Globus pallidus (tissue), 1 donor: ENCODE results near the gene GRM5.
A peak's percentile ranks its signal among the peaks of the same experiment; 100 is the strongest.

Source experiments
- DNase-seq: peaks from one replicate; pipeline ENCODE4 v3.0.0-alpha.2; 2015; ENCODE audit warnings: low spot score

GRM5 gene

DNA sequence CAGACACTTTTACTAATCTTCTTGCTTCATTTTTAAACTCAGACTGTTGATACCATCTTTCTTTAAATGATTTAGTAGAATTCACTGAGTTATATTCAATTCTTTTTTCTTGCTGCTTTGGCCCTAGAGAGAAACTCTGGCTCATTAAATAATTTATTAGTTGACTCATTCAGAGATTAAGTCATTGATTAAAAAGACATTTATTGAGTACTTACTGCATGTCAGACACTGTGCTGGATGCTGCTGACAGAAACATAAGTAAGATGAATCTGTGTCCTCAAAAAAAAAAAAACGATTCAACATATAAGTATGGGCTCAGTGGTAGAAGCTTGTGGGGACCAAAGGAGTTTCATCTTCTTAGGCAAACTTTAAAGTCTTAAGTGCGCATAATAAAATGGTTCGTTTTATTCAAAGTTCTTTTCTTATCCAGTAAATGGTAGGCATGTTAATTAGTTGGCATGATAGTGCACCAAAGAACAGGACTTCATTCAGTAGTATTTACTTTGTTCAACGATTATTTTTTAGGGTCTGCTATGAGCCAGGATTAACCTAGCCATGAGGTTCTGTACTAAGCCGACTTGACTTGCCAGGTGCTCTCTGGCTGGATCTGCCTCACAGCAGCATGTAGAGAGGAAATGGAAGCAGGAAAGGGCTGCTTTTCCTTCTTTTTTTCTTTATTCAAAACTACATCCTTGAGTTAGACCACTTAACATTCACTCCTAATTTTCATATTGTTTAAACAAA is 447.3 kb downstream of the GRM5 start:
- DNase-seq = no peak

DNA sequence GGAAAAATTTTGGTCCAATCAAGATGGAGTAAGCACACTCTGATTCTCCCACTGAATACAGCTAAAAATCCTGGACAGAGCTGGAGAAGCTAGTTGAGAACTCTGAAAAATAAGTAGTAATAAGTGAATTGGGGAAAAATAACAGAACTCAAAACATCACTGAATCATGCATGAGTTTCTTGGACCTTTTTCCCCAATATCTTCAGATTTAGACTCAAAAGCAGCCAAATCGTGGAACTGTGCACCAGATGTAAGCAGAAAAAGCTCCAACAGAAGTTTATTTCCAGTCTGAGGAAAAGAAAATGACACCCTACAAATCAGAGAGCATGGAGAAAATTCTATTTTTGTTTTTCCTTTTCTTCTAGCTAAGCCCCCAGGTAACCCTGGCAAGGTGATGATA is 448.6 kb downstream of the GRM5 start:
- DNase-seq = no peak

DNA sequence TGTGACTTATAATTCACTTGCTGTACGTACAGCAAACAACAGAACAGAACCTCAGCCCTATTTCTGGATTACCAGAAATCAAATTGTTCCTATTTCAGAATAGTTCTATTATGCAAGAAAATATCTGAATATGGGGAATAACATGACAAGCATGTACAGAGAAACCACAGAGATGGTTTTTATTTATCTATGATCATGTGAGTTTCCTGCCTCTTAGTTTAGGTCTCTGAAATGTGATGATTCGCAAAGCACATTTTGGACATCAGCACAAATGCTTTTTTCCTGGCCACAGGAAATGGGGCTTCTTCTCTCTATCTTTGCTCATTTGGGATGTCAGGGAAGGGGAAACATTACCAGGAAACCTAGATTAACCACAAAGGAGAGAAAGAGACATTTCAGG is 461.5 kb downstream of the GRM5 start:
- no peak for DNase-seq

DNA sequence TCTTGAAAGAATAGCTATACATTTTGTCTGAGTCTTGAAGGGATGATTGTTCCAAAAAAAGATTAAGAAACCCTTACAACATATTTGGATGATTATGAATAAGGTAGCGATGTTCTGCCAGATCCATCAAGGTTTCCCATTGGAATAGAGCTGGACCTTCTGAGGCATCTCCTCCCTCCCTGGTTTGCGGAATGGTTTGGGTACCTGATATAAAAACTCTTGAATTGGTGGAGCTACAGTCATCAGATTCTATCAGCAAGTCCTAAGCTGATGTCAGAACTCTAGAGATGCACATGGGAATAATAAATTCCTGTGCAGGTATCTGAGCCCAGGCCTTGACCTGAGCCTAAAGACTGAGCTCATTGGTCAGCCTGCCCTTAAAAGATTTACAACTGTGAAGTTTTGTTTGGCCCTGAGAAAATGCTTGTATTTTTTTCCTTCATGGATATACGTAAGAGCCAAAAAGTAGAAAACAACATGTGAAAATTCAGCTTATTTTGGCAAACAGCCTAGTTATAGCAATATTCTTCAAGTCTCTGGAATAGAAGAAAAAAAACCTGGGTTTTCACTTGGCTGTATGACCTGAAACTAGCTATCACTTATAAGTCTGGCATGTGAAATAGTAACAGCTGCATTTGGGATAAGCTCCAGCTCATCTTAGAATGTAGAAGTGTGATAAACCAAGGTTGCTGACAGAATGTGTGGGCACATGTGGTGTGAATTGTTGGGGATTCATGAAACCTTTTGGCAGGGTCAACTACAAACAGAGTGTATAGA is 462.5 kb downstream of the GRM5 start:
- no peak for DNase-seq

DNA sequence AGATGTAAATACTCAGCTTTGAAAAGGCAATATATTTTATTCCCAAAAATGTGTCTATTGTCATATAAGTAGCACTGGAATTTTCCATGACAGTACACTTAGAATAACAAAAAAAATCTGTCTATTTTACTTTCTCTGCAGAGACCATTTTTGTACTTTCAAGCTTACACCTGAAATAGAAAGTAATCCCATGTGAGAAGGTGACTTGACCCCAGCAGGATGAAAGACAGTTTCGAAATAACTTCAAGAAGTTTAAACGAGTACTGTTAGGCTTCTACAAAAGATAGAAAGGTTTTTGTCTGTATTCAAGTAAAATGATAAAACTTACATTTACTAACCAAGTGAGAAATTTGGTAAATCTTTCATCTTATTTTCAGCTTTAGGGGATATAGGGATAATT is 468.4 kb downstream of the GRM5 start:
- no peak for DNase-seq

DNA sequence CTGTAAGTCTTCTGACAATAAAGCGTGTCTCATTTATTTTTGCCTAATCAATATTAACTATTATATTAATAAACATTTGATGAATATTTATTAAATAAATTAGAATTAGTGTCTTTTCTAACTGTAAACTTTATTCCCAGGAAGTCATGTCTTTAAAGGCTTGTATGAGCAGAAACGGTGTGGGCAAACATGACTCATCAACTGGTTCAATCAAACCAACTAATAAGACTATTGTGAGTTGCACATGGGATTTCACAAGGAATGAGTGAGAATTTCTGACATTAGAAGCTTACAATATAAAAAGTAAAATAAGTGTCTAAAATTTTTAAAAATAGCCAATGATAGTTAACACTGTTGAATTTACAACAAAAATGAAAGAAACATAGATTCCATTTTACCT is 469.0 kb downstream of the GRM5 start:
- DNase-seq = no peak

DNA sequence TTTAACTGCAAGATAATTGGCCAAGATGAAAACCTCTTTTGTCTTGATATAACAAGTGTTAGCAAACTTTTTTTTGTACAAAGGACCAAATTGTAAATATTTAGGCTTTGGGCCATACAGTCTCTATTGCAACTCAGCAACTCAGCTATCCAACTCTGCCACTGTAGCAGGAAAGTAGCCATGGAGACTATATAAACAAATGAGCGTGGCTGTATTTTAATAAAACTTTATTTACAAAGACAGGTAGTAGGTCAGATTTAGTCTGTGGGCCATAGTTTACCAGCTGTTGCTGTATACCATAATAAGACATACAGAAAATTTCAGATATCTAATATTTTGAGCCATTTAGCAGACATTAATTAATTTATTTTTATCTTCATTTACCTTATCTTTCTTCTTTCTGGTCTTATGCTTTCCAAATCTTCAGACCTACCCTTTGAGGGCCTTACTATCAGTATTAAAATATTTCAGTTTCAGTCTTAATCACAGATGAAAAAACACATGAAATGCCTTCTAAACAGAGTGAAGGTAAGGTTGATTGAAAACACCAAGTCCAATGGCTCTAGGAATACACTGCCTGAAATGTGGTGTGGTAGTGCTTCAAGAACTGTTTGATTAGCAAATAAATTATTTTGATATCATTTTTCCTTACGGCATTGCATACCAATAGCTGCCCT is 471.4 kb downstream of the GRM5 start:
- no peak for DNase-seq

DNA sequence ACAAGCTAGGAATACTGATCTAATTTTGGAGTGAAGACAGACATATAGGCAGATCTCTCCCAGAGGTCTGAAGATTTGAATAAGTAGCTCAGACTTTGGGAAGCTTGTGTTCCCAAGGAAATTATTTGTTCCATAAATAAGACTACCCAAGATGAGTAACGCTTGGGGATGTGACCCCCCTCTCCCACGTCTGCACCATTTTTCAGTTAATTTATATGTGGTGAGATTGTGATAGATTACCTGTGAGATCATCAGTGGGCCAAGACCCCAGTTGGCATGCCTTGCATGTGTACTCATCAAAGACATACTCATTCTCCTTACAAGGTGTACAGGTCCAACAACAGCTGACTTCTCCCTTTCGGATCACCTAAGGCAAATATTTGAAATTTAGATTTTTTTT is 475.4 kb downstream of the GRM5 start:
- DNase-seq = no peak

DNA sequence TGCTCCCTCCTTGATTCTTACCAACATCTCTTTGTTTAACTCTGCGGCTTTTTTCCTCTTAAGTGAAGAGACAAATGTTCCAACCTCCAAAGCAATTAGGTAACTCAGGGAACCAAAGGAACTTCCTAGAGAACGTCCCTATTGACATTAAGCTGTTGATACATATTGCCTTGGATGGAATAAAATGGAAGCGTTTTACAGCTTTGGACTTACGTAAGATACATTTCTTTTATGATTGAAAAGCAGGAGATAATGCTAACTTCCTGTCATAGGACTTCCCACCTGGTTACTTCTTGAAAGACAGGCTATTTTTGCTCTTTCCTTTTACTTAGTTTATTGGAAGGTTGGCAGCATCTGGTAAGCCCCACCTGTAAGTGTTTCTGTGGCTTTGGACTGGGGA is 482.5 kb downstream of the GRM5 start:
- no peak for DNase-seq

DNA sequence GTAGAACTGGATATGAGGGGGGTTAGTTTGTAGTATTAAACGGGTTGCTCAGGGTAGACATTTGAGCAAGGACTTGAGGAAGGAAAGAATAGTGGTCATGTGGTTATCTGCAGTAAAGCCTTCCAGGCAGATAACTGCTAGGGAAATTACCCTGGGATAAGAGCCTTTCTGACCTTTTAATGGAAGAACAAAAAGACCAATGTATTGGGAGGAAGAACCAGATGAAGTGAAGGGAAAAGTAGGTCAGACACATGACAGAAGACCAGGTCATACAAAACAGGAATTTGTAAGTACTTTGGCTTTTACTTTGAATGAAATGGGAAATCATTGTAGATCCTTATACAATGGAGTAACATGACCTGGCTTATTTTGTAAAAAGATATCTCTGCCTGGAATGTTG is 486.3 kb downstream of the GRM5 start:
- no peak for DNase-seq

DNA sequence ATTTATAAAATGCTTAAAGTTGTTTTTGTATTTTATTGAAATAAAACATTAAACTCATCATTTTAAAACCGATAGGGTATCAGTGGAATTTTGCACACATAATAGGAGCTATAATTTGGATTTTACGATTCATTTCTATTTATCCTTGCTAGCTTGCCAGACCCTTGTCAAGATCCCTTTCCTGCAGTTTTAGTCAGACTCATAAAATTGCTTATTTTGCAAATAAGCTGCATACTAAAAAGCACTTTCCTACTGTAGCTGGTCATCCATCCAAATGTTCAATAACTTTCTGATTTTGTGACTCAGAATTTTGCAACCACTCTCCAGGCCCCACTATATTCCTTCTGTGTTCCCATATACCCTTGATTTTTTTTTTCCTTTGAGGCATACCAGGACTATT is 489.0 kb downstream of the GRM5 start:
- DNase-seq = no peak

DNA sequence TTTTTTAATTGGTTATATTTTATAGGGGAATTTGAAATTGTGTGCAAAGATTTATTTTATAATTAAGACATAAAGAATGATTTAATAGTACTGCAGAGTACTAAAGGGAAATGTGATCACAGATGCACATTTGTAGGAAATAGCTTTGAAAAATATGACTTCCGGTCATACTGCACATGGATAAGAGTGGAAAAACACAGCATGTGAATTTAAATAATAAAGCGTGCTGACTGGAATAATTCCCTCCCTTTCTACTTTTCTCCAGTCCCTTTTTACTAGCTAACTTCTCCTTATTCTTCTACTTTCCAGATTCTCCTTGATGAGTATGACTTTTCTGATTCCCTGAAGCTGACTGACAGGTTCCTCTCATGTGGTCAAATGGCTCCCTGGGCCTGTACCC is 489.9 kb downstream of the GRM5 start:
- no peak for DNase-seq

DNA sequence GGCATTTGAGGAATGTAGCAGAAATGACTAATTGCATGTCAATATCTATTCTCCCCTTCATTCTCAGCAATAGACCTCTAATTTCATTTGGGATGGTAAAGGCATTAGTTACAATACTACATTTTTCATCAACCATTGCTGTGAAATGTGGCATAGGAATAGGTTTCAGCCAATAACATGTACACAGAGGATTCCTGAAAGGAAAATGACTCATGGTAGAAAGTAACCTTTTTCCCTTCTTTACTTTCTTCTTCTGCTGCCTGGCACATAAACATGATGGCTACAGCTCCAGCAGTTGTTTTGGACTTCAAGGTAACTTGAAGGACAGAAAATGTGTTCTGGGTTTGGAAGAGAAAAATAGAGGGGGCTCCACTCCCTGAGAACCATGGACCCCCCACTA is 496.4 kb downstream of the GRM5 start:
- DNase-seq = no peak

DNA sequence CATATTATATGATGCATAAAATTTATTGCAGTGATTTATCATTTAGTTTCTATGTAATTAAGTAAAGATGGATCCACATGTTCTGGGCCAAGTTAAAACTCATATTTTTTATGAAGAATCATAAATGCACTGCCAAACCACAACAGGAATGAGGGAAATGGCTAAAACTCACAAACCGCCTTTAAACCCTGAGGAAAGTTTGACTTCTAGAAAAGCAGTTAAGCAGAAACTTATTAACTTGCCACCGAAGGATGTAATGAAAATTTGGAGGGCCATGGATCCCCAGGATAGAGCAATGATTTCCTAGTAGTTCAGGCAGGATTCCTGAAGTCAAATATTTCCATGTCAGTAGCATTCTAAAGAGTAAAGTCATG is 510.0 kb downstream of the GRM5 start:
- no peak for DNase-seq

DNA sequence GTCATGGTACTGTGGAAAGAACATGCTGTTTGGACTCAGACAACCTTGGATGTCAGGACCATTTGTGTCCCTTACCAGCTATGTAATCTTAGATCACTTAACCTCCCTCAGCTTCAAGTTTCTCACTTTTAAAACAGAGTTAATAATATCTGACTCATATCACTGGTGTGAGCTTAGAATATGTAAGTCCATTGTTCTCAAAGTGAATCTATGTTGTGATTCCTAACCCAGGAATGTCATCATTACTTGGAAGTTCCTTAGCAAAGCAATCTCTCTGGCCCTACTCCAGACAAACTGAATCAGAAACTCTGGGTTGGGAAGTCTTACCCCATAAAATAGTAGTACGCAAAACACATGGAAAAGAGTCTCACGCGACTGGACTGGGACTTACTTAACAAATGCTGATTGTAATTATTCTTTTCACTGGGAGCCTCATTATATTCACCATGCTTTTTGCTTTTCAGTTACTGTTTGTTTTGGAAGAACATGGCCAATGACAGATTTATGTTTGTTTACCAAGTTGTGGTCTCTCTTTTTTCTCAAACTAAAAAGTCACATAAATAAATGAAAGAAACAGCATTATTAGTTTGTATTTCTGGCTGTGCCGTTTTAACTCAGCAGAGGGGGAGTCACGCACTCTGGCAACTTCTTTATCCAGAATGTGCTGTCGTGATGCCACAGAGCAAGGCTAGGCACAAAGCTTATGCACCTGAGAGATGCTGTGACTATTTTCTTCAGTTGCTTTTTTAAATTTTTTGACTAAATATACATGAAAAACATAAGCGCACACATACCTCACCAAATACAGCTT is 510.6 kb downstream of the GRM5 start:
- DNase-seq = no peak

DNA sequence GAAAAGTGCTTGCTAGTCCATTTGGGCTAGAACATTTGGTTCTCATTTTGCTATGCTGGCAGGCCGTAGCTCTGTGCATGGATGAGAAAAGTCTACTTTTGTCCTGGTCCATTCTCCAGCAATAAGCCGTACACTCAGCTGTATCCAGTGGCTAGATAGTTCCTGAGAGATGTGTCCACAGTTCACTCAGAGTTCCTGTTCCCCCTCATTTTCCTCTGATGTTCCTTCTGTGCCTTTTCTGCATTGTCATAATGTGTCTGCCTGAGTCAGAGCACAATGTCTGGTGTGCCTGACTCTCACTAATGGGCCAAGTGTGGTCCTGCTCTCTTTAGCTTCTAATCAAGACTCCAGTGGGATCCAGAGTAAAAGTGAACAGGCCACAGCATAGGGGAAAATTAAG is 512.6 kb downstream of the GRM5 start:
- no peak for DNase-seq

DNA sequence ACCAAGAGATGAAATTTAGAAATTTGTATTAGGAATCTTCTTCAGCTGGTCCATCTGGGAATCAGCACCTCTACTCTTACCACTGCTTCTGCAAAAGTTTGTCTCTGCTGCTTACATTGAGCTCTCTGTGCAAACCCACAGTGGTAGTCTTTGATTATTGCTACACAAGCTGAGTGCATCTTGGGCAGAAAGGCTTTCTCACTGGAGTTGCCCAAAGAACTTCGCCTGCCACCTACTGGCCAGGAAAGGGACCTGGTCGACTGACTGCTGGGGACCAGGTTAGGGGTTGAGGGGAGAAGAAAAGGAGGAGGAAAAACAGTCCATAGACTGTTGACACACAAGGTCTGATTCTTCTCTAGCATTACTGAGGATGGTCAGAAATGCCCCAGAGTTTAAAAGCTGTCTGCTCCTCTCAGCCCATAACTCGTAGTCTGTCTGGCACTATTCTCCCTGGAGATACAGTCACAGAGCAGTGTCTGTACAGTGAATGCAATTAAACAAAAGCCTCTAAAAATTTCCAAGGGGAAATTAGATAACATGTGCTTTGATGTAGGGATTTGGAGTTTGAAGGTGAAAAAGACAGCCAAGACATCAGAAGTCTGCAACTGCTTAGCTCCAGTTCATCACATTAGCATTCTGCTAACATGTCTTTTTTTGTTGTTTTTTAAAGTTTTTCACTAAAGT is 513.3 kb downstream of the GRM5 start:
- DNase-seq = peak; percentile 7

DNA sequence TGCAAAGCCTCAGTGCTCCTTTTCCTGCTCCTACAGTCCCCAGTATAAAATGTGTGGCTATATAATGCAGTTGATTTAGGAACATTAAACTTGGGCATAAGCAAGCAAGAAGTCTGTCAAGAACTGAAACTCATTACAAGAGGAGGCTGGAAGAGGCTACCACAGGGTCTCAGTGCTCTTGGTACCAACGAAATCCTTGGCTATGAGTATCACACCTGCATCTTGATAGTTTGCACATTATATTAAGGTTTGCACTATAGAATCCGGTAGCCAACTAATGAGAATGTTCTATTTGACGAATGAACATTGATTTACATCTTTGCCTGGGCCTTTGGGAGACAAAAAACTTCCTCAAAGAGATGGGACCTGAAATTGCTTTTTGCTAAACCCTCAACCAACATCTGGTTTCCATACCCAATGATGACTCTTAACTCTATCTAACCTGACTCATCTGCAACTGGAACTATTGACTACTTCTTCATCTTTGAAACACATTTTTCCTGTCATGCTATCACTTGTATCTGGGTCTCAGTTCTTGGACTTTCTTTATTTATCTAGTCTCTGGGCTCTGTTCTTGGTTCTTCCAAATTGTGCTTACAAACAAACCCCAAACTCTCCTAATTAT is 521.0 kb downstream of the GRM5 start:
- DNase-seq = no peak

DNA sequence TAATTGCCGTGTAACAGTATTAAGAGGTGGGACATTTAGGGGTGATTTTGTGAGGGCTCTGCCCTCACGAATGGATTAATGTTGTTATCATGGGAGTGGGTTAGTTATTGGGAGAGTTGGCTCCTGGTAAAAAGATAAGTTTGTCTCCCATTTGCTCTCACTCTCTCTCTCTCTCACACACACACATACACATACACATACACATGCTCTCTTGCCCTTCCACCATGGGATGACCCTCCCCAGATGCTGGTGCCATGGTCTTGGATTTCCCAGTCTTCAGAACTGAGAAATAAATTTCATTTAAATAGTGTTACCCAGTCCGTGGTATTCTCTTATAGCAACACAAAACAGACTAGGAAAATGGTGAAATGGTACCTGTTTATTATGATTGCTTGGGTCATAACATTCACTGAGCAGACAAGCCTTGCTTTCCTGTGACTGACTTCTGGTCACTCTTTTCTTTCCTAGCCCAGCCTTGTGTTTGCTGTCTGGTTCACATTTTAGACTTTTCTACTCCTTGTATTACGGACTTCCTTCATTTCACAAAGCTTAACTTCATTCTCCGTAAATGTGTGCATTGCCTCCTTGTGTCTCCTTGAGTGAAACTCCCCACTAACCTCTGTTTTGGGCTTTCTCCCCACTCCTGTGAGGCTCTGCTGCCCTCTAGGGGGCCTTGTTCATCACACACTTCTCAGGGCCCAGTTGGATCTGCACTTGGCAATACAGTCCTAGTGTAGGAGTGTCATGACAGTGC is 521.7 kb downstream of the GRM5 start:
- peak; percentile 72 for DNase-seq

DNA sequence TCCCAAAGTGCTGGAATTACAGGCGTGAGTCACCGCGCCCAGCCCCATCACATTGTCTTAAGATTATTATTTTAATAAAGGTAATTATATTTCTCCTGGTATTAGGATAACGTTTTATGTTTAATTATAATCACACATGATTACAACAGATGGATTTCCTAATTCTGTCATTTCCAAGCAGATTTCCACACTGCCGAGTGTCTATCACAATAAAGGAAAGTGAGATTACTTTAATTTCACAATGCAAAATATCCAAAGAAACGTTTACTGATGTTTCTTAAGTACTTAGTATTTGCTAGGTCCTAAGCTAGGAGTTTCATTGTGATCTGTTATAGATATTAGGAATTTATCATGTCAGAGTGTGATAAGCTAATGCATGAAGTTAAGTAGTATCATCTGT is 524.8 kb downstream of the GRM5 start:
- DNase-seq = no peak

DNA sequence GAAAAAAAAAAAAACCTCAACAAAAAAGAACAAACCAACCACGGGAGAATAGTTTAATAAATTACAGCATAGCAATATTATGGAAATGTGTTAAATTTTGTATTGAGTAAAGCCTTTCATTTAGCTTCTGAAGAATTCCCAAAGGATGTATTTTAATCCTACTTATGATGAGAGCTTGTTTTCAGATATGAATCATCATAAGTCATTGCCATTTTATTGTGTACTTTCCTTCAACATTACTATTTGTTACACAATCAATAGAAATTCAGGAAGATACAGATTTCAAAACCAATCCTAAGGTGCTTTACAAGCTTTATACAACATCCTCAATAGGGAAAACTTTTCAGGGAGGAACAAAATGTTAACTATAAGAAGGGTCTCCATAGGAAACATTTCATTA is 527.7 kb downstream of the GRM5 start:
- no peak for DNase-seq
